Glutamatergic neuron (in vitro differentiated cells): ENCODE data around the gene PTPN13. TPM values are rescaled to one million over a fixed set of nuclear protein-coding genes. Genes with fewer than 3 reads are reported as not detected.

Experiments used
- DNase-seq: peaks from one replicate; pipeline ENCODE4 v3.0.0; 2022
- H3K27ac Mint-ChIP-seq: one replicate; pipeline ENCODE4 v1.8.0; 2020; ENCODE audit warnings: mild to moderate bottlenecking, mixed read lengths, inconsistent platforms; ENCODE audit not compliant: unreplicated experiment
- H3K27me3 Mint-ChIP-seq: one replicate; pipeline ENCODE4 v1.8.0; 2020; ENCODE audit warnings: mild to moderate bottlenecking, moderate library complexity, mixed read lengths, inconsistent platforms; ENCODE audit not compliant: unreplicated experiment
- H3K36me3 Mint-ChIP-seq: one replicate; pipeline ENCODE4 v1.8.0; 2020; ENCODE audit warnings: mild to moderate bottlenecking, mixed read lengths, inconsistent platforms; ENCODE audit not compliant: unreplicated experiment
- H3K4me1 Mint-ChIP-seq: one replicate; pipeline ENCODE4 v1.8.0; 2020; ENCODE audit warnings: mild to moderate bottlenecking, low read depth, mixed read lengths, inconsistent platforms; ENCODE audit not compliant: unreplicated experiment
- H3K4me3 Mint-ChIP-seq: one replicate; pipeline ENCODE4 v1.8.0; 2020; ENCODE audit warnings: mild to moderate bottlenecking, mixed read lengths, inconsistent platforms; ENCODE audit not compliant: unreplicated experiment
- H3K9me3 Mint-ChIP-seq: one replicate; pipeline ENCODE4 v1.8.0; 2020; ENCODE audit warnings: mild to moderate bottlenecking, moderate library complexity, mixed read lengths, inconsistent platforms; ENCODE audit not compliant: unreplicated experiment
- total RNA-seq: library from RNA; stranded (reverse); fragmentation: NEBNext Ultra II Directional; extraction: Animal tissue kit (Norgen Biotek cat#: 25700); gene quantifications from one replicate; pipeline ENCODE4 v1.2.1, GENCODE V29; 2021; ENCODE audit not compliant: unreplicated experiment
- TF ChIP-seq, protein P1 (sequence below): fragments of 200-600 bp; sonication (generic); IDR thresholded peaks from one replicate; pipeline ENCODE4 v1.5.0; 2021; ENCODE audit not compliant: partially characterized antibody, unreplicated experiment

The PTPN13 gene
- total RNA-seq, 1 donor from 2014 or later: 44.1 TPM

DNA sequence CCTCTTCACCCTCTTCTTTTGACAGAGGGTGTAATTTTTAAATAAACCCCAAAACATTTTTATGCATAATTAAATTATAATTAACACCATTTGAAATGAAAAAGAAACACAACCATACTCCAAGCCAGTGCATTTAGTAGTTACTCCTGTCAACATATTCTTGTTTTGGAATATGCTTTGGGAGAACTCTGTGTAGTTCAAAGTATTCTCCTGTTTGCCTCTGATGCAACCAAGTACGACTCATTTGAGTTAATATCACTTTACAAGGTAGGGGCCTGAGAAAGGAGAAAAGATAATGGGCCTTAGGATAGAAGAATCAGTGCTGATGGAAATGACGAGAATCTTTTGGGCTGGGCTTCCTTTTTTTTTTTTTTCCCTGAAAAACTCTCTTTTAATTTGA, 2.7 kb downstream of the PTPN13 start:
- TF ChIP-seq, protein P1, sequence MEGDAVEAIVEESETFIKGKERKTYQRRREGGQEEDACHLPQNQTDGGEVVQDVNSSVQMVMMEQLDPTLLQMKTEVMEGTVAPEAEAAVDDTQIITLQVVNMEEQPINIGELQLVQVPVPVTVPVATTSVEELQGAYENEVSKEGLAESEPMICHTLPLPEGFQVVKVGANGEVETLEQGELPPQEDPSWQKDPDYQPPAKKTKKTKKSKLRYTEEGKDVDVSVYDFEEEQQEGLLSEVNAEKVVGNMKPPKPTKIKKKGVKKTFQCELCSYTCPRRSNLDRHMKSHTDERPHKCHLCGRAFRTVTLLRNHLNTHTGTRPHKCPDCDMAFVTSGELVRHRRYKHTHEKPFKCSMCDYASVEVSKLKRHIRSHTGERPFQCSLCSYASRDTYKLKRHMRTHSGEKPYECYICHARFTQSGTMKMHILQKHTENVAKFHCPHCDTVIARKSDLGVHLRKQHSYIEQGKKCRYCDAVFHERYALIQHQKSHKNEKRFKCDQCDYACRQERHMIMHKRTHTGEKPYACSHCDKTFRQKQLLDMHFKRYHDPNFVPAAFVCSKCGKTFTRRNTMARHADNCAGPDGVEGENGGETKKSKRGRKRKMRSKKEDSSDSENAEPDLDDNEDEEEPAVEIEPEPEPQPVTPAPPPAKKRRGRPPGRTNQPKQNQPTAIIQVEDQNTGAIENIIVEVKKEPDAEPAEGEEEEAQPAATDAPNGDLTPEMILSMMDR: no peak
- H3K36me3 Mint-ChIP-seq: no peaks in the 10 kb centered on the region
- peaks cover 5% of the 10 kb centered on the region for H3K9me3 Mint-ChIP-seq
- peaks cover 11% of the 10 kb centered on the region for H3K4me1 Mint-ChIP-seq
- no peak for DNase-seq
- peak overlapping the region; percentile 80 for H3K4me3 Mint-ChIP-seq
- no peak overlapping the region for H3K27ac Mint-ChIP-seq
- peaks cover 4% of the 10 kb centered on the region for H3K27me3 Mint-ChIP-seq

DNA sequence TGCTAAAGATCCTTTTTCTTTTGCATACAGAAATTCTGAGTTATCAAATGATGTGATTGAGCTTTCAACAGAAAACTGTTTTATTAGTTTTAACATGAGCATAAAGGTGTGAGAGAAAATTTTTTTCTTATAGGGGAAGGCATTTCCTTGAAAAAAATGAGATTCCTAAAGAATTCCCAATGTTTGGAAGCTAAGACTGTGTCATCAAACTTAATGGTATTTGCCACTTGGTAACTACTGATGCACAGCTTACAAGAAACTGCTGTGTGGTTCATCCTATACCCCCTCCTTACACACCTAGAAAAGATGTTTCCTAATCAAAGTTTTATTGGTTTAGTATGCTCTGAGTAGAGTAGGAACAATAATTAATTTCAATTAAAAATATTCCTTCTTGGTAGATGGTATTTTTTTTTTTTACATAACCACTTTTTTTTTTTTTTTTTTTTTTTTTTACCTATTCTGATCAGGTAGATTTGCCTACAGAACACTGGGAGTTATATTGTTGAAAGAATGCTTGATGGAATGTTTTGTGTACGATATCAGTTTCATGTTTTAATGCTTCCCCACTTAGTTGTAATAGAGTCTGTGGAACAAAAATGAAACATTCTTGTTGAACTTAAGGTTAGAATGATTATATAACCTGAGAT, 6.0 kb downstream of the PTPN13 start:
- Mint-ChIP-seq H3K27me3 (no peaks in the 10 kb centered on the region), H3K4me1 (peaks cover 11% of the 10 kb centered on the region), H3K27ac (no peak overlapping the region), H3K36me3 (no peaks in the 10 kb centered on the region), H3K4me3 (no peak overlapping the region), H3K9me3 (peaks cover under 1% of the 10 kb centered on the region)
- no peak for DNase-seq
- TF ChIP-seq, protein P1: no peak

DNA sequence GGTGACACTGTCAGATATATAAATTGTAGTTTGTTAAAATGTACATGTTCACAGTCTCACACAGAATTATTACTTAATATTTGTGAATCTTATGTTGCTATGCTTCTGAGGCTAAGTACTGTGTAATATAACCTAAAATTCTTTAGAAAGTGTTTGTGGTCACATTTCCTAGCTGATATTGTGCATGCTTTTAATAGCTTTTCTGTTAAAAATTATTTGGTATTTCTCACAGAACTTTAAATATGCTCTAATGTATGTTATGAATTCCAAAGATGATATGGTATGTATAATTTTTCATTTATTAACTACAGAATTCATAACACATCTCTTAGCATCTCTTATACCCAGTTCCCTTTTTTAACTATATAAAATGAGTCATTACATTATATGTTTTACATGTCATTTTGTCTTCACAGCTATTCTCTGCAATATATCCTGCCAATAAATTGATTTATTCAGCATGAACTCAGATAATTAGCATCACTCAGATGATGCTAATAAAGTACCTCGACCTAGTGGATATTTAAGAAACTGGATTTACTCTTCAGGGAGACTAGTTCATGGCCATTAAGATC, 9.3 kb downstream of the PTPN13 start:
- H3K27ac Mint-ChIP-seq: no peak overlapping the region
- H3K9me3 Mint-ChIP-seq: no peaks in the 10 kb centered on the region
- no peaks in the 10 kb centered on the region for H3K27me3 Mint-ChIP-seq
- no peak overlapping the region for H3K4me3 Mint-ChIP-seq
- no peak for DNase-seq
- H3K36me3 Mint-ChIP-seq: no peaks in the 10 kb centered on the region
- H3K4me1 Mint-ChIP-seq: peaks cover 5% of the 10 kb centered on the region
- TF ChIP-seq, protein P1: no peak

DNA sequence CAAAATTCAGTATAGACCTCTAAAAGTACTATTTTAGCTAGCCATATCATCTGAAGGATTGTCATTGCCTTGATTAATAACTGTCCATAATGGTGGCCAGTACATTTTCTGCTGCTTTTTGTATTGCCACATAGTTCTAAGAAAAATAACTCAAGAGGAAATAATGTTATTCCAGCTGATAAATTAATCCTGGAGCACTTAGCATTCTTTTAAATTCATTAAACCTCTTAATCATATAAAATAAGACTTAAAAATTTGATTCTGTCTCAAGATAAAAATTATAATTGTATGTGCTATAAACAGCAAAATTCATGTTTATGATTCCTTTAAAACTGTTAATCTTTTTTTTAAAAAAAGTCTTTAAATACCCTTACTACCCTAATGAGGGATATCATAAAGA, 12.7 kb downstream of the PTPN13 start:
- Mint-ChIP-seq H3K4me1 (peaks cover 15% of the 10 kb centered on the region), H3K36me3 (no peaks in the 10 kb centered on the region), H3K9me3 (no peaks in the 10 kb centered on the region), H3K27ac (no peak overlapping the region), H3K27me3 (peaks cover 1% of the 10 kb centered on the region), H3K4me3 (no peak overlapping the region)
- TF ChIP-seq, protein P1: no peak
- no peak for DNase-seq

DNA sequence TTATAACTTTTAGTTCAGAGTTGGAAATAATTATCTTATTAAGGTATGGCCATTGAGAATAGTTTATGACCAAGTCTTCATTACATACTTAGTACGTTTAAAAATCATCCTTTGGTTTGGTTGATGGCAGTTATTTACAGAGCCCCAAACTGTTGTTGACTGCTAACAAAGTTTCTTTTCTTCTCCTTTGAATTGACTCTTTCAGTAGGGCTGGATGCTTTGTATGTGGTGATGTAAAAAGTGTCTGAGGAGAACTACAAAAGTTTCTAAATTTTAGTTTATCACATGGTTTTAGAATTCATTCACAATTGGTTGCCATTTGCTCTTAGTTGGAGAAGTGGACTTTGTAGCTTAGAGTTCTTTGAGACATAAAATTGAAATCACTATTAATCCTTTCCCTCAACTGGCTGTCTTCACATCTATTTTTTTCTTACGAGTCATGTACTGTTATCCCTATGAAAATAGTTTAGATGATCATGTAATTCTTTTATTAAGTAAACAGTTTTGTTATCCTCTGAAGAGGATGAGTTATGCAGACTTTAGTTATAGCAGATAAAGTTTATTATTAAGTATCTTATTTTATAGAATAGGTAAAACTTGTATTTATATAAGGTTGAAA, 14.8 kb downstream of the PTPN13 start:
- TF ChIP-seq, protein P1: no peak
- Mint-ChIP-seq H3K4me1 (peaks cover 30% of the 10 kb centered on the region), H3K27ac (no peak overlapping the region), H3K9me3 (no peaks in the 10 kb centered on the region), H3K27me3 (peaks cover 1% of the 10 kb centered on the region), H3K4me3 (no peak overlapping the region), H3K36me3 (no peaks in the 10 kb centered on the region)
- no peak for DNase-seq
